Raji (cell line): ENCODE results near the gene GBX2.

Source experiments
- POLR2A ChIP-seq: IDR thresholded peaks from 2 replicates; pipeline ENCODE4 v1.6.1; 2011; ENCODE audit warnings: low read depth, low read length, control low read depth; ENCODE audit not compliant: insufficient read depth

Gene GBX2

DNA sequence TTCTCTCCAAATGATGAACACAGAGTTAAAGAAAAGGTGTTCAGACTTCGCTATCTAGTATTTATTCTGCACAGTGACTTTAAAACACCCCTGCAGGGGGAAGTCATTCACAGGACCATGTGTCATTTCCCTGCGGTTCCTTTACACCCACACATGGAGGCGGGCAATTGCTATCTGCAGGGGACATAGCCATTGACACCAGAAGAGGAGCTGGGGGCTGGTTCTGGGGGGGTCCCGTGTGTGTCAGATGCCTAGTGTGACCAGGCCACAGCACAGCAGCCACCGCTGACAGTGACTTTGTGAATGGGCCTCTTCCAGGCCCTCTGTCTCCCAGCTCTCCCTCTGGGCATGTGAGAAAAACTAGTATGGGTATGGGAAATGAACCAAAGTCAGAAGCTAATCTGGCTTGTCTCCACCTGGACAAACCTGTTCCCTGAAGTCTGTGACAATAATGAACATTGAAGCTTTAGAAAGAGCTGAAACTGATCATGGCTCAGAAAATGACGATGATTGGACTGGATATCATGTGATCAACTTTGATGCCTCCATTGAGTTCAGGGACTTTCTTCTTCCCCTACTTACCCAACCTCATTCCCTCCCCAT lies 7.5 kb upstream of the GBX2 start:
- TF ChIP-seq POLR2A = no peak

DNA sequence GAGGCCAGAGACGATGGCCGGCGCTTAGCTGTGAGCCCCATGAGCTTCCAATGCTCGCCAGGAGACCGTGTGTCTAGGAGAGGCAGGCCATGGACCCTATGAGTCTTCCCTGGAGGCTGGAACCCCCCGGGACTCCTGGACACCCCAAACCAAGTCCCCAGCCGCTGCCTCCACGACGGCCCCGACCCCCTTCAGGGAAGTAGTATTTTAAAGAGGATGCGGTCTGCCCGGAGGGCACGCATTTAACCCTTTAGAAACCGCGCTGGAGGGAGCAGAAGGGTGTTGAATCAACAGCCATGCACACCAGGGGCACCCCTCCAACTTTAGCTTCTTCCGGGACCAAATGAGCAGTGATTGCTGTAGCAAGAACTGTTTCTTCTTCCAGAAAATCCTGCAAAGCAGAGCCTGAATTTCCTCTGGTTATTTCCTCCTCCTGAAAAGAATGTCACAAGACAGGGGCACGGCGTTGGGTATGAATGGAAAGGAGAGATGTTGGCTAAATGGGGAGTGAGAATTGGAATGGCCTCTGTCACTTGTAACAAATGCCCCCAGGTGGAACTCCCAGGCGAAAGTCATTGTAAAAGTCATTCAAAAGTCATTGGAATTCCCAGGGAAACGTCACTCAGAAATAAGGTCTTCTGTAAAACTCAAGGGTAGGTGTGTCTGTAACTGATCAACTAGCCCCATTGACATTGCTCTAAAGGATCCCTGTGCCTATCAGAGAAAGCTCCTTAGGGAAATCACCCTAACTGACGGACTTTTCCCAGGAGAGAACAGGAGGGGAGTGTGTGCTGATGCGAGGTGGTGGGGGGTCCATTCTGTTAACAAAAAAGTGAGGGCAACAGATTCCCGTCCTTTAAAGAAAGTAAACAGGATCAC lies 5.8 kb upstream of the GBX2 start:
- no peak for TF ChIP-seq POLR2A

DNA sequence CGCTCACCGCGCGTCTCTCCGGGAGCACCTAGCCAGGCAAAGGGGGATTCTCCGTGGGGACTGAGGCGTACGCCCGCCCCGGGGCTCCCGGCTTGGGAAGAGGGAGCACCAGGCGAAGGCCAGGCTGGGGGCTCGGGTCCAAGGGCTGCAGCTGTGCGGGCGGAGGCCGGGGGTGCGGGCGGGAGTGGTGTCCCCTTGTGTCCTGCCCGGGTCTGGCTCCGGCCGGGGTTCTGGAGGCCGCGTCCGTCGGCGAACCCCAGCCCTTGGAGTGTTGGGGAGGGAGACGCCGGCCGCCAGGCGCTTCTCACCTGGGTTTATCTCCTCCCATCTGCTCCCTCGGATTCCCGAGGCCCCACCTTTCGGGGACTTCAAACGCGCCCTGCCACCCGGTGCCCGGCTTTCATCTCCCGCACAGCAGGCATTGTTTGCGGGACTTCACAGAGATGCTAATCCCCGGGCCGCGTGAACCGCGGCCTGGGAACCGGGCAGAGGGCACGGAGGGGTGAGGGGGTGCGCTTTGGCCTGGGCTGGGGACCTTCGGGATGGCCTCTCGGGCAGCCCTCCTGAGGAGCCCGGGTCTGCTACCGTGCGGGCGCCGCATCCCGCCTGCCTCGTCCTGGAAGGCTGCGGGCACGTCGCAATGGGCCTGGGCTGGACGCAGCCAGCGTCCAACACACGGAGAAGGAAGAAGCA lies 5.0 kb upstream of the GBX2 start:
- TF ChIP-seq POLR2A = no peak

DNA sequence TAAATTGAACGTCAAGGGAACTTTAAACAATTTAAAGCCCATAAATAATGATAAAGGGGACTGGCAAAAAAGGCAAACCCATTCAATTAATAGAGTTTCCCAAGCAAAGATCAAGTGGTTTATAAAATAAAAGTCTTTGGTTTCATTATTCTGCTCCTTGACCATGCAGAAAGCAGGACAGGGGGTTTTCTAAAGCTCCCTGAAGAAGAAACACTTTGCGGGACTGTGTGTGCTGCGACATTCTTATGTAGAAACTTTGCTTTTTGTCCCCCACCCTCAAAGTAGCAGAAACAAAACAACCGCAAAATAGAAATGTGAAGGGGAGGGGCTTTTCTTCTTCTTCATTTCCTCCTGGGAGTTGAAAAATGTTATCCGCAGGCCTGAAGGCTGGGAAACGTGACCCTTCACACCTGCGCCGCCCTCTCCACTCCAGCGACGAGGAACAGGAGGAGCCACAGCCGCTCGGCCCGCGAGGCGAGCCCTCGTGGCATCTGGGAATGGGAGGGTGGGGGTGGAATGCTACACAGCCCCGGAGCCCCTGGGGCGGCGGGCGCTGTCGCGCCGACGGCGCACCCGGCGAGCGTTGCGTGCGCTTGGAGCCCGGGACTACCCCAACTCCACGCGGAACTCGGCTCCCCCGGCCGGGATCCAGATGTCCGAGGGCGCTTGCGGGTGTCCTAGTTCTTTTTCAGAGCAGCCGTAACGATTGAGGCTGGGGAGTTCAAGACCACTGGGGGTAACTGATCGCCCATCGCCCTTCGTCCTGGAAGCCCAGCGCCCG lies 4.3 kb upstream of the GBX2 start:
- TF ChIP-seq POLR2A = no peak

DNA sequence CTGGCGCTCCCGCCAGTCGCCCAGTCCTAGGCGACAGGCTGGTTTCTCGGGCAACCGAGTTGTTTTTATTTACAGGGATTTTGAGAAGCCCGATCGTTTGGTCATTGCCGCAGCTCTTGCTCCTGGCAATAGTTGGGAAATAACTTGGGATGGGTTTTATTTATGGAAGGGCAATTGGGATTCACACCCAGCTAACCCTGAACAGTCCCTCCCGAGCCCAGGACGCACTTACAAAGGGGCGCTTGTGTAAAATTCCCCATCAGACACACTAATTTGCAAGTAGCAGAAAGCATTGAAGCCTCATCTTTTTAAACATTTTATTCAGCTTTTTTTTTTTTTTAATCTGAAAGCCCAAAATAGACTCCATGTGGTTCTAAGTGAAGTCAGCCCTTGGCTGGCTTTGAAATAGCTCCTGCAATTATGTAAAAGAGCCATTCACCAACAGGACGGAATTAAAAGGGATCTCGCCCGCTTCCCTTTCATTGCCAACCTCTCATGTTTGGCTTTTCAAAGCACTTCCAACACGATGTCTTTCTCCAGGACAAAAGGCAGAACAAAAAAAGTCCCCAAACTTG lies 3.6 kb upstream of the GBX2 start:
- no peak for TF ChIP-seq POLR2A

DNA sequence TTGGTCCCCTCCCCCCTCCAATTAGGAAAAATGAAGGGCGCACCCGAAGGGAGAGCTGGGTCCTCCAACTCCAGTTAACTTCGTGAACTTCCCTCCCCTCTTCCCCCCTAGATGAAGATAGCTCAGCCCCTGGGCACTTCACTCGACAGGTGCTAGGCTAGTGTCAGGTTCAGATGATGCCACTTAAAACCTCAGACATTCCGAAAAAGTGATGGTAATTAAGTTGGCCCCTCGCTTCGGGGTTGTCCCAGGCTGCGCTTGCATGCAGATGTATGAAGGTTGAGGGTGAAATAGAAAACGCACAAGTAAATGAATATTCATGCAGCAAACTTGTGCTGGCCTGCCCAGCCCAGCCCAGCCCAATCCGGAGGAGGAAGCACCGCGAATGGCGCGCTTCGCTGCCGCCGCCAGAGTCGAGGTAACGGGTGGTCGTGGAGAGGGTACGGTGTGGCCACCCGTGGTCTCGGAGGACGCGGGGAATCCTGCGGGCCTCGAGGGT lies 3.0 kb upstream of the GBX2 start:
- TF ChIP-seq POLR2A = no peak

DNA sequence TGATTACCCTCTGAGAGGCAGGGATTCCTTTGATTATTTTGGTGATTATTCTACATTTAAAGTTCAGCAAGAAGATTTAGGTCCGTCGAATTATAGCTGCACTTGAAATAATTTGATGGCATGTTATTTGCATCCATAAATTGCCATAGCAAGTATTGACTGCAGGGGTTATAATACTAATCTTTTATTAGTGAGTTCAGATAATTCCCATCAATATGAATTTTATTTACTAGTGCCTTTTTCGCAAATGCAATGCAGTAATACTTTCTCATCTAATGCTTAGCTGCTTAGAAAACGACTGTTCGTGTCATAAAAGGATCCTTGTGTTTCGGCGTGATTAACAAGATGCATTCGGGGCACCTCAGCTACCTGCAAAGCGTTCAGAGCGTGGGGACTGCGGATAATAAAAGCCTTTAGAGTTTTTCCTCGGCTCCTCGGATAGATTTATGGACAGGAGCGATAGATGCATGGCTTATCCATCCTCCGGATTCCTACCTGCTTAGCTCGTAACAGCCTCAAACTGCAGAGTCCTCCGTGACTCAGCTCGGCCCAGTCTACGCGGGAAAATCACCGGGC lies 2.5 kb upstream of the GBX2 start:
- TF ChIP-seq POLR2A = no peak

DNA sequence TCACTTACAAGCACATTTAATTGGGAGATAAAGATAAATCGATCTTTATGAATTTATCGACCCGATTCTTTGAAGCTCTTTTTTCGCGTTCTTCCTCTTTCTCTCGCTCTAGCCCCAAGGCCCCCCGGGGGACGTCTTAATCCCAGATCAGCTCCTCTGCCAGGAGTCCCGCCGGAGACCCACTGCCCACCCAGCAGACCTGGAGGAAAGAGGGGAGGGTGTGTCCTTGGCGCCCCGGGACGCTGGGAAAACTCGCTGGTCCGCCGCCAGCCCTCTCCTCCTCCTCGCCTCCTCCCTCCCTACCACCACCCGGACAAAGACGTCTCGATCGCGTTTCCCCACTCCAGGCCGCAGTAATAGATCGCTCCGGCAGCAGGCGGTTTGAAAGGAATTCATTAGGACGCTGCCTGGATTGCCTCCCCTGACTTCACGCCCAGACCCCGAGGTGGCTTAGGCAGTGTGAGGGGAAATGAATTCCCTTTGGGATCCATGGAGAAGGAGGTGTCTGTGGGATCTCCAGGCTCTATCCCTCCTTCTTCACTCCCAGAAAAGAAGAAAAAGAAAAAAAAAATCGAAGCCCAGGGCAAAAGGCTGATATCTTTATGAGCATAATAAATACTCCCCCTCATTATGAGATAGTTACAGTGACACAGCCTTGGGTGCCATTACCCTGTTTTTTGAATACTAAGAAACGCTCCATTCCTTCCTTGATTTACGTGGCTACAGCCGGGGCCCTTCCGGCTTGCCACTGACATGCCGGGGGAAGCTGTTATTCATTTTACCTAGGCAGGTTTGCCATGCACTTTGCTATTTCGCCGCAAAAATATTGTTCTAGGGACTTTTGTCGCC lies 1.8 kb upstream of the GBX2 start:
- no peak for TF ChIP-seq POLR2A

DNA sequence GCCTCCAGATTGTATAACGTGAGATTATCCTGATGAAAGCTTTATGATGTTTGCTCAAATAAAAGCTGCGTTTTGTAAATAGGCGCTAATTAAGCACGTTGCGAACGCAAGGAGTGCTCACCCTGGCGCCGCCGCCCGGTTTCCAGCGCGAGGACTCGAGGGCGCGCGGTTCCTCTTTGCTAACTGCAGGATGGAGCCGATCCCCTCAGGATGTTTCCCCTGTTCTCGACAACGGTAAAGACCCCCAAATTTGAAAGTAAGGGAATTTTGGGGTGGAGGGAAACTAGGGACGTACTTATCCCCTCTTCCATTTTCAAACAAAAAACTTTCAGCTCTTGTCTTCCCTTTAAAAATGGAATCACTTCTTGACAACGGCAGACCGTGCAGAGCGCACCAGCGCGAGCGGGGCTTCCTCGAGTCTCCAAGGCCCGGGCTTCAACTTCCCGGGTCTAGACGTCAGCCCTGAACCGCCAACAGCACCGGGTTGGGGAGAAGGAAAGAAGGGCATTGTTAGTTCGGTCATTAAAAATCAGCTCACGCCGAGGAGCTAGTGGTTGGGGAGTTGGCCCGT lies 1.1 kb upstream of the GBX2 start:
- no peak for TF ChIP-seq POLR2A

DNA sequence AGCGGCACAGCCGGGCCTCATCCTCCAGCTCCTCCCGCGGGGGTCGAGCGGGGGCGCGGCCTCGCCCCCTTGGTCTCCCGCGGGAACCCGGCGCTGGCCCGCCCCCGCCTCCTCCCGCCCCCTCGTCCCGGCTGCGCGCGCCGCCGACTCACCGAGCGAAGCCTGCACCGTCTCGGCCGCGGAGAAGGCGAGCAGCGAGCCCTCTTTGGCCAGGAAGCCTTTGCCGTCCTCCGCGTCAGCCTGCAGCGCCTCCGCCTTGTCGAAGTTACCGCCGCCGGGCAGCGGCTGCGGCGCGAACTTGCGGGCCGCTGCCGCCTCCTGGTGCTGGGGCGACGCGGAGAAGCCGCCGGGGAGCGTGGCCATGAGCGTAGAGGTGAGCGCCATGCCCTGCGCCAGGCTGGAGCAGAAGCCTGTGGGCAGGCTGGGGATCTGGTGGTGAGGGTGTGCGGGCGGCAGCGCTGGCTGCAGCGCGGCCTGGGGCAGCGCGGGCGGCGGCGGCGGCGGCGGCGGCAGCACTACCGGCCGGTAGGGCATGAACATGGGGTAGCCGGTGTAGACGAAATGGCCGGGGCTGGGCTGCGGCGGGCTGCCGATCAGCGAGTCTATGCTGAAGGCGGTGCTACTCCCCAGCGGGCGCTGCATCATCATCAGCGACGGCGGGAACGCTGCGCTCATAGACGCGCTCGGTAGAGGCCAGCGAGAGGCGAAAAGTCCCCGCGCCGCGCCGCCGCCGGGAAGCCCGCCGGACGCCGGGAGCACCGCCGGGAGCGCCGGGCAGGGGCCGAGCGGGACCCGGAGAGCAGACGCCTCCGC lies 683 bp downstream of the GBX2 start:
- no peak for TF ChIP-seq POLR2A

DNA sequence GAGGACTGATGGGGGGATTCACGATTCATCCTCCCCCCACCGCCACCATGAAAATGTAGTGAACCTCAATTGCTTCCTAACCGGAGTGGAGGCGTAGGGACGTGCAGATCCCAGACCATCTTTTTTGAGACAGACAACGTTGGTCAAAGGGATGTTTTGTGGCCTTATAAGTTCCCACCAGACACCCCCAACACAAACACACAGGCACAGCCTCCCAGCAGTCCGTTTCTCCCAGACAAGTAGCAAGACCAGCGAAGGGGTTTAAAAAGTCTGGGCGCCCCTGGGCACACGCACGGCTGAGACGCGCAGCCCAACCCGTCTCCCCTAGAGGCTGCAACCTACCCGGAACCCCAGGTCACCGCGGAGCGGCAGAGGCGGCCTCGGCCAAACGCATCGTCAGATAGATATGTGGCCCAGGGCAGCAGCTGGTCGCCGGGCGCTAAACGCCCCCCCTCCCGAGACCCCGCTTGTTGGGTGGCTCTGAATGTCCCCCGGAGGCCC lies 1.3 kb downstream of the GBX2 start:
- TF ChIP-seq POLR2A = no peak

DNA sequence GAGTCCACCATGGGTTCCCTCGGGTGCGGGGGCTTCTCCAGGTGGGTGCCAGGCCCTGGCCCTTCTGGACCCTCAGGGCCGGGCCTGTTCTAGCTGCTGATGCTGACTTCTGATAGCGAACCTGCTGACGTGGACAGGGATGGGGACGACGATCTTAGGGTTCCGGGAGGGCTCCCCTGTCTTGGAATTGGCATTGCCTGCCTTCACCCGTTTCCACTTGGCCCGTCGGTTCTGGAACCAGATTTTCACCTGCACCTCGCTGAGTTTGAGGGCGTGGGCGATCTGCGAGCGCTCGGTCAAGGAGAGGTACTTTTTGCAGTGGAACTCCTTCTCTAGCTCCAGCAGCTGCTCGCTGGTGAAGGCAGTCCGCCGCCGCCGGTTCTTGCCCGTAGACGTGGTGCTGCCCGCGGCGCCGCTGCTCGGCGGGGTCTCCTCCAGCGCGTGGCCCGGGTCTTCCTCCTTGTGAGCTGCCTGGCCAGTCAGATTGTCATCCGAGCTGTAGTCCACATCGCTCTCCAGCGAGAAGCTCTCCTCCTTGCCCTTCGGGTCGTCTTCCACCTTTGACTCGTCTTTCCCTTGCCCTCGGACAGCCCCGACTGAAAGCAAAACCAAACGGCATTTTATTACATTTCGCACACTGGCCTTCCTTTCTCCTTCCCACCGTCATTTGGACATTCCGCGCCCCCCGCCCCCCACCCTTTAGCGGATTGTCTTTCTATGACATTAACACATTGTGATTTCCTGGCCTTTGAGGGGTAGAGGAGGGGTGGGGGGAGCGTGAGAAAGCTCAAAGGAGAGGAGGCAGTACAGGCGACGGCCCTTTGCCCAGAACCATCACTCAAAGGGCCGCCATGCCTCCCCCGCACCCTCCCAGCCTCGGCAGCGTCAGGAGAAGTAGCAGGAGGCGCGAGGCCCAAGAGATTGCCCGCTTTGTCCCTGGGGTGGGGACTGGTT lies 2.1 kb downstream of the GBX2 start:
- TF ChIP-seq POLR2A = no peak
